OCI-LY3 (cell line): ENCODE measurements around the gene MKX.

Source experiments
- CTCF ChIP-seq: fragments of 200-600, 300-600 bp; sonication (generic); IDR thresholded peaks from 2 replicates; pipeline ENCODE4 v1.5.1; 2014; ENCODE audit warnings: antibody characterized with exemption, low read length, low read depth
- EZH2phosphoT487 ChIP-seq: fragments of 200-600 bp; shearing (Covaris generic); IDR thresholded peaks from 2 replicates; pipeline ENCODE4 v1.6.1; 2018; ENCODE audit warnings: antibody characterized with exemption, mixed run types, low read depth

DNA sequence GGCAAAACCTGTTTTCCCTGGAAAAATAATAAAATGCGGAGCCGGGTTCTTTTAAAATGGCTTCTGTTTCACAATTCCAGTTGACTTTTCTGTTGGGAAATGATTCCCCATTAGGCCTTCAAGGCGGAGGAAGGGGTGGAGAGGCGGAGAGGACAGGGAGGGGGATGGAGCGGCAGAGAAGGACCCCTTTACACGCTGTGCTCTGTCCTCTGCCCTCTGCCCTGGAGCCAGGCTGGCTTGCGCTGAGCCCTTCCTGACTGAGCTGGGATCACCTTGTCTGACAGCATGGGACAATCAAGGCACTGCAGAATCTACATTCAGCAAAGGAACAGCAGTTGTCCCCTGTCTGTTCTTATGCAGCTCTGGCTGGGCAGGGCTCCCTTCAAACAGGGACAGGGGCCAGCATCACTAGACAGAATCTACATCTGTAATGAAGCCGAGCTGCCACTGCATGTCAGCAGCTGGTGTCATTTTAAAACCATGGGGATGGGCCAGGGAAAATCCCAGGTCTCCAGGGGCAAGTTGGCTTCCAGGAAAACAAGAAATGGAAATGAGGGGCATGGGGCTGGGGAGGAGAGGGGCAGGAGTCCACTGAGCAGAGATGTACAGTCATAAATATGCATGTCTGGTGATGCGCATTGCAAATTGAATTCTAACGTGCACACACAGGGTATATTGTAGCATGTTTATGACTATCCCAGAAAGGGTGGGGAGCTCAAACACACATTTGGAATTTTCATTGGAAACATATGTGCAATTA lies 120.0 kb downstream of the MKX start:
- no peak for TF ChIP-seq CTCF
- no peak for TF ChIP-seq EZH2phosphoT487
